Measurements from ENCODE around the gene CWC22.
A peak's percentile ranks its signal among the peaks of the same experiment; 100 is the strongest.

Gene CWC22

DNA sequence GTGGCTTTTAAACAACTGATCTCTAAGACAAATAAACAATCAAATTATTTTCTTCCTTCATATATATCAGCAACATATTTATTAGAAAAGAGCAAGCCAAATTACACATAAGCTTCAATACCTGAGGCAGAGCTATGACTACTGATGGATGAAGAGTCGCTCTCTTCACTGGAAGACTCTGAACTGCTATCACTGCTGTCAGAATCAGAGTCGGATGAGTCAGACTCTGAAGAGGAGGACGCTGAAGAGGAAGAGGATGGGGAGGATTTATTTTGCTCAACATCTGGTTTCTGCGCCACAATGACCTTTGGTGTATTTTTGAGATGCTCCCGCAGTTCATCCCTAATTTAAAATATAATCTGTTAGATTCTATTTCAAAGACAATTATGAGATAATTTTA lies 56.7 kb downstream of the CWC22 start:
- no peak overlapping the region for H3K27ac ChIP-seq
- TF ChIP-seq, protein P1, sequence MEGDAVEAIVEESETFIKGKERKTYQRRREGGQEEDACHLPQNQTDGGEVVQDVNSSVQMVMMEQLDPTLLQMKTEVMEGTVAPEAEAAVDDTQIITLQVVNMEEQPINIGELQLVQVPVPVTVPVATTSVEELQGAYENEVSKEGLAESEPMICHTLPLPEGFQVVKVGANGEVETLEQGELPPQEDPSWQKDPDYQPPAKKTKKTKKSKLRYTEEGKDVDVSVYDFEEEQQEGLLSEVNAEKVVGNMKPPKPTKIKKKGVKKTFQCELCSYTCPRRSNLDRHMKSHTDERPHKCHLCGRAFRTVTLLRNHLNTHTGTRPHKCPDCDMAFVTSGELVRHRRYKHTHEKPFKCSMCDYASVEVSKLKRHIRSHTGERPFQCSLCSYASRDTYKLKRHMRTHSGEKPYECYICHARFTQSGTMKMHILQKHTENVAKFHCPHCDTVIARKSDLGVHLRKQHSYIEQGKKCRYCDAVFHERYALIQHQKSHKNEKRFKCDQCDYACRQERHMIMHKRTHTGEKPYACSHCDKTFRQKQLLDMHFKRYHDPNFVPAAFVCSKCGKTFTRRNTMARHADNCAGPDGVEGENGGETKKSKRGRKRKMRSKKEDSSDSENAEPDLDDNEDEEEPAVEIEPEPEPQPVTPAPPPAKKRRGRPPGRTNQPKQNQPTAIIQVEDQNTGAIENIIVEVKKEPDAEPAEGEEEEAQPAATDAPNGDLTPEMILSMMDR (conservative IDR thresholded peaks at IDR 0.05), result no peak

DNA sequence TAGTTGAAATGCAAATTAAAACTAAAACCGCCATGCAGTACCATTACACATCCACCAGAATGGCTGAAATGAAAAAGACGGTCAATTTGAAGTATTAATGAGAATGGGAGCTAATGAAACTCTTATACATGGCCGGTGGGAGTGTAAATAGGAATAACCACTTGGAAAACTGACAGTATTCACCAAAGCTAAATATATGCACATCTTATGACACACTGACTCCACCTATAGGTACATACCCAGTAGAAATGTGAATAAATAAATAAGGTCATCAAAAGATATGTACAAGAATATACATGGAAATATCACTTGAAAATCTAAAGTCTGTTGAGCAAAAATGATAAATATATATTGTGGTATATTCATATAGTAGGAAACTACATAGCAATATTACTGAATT lies 57.7 kb downstream of the CWC22 start:
- H3K27ac ChIP-seq, result no peak overlapping the region
- no peak for TF ChIP-seq ZFX (IDR thresholded peaks at IDR 0.05)
- TF ChIP-seq, protein P1 (conservative IDR thresholded peaks at IDR 0.05), result no peak

DNA sequence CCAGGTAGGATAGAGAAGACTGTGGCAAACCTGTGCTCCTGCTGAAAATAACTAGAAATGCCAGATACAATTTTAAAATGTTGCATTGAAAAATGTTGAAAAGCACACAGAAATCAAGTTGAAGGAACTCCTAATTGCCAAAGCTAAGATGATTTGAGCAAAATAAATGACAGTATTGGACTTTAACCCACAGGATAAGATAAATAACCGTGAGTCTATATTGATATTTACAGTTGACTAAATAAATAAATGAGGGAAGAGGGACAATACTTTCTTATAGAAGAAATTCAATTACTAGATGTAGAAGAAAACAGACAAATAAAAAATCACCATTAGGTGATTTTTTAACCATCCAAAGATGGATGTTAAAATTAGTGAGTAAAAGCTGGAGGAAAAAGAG lies 59.0 kb downstream of the CWC22 start:
- no peak overlapping the region for H3K27ac ChIP-seq

DNA sequence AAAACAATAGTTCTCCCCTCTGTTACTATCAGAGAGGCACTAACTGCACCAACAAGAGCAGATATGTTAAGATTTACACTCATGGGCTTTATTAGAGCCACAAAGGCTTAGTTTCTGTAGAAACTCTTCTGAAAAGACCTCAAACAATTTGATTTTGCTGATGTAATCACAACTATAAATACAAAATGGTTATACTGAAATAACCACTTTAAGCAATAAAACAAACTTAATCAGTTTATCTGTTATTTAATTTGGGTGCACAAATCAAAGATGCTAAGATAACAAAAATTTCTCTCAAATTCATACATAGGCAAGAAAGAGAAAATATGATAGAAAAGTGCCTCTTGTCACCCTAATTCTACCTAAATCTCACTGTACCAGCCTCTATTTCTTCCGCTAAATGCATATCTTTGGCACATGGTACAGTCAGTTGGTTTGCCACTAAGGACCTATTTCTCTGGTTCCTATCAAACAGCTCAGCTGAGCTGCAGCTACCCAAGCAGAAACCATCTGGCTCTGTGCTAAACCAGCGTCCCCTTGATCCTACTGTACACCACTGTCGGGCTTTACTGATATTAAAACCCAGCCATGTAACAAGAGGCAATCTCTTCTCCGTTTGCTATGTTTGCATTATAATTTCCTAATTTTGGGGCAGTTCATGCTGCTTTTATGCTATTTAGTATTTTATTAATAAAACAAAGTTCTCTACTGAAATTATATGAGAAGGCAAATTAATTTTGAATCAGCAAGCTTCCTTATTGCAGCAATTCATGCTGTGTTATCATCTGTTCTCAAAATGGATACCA lies 60.1 kb downstream of the CWC22 start:
- TF ChIP-seq, protein P1 (conservative IDR thresholded peaks at IDR 0.05), result no peak
- no peak for TF ChIP-seq ZFX (IDR thresholded peaks at IDR 0.05)
- H3K27ac ChIP-seq, result no peak overlapping the region

More for the DNA sequence above, 59.0 kb downstream of the CWC22 start:
- TF ChIP-seq, protein P1 (conservative IDR thresholded peaks at IDR 0.05), result no peak
- no peak for TF ChIP-seq ZFX (IDR thresholded peaks at IDR 0.05)

DNA sequence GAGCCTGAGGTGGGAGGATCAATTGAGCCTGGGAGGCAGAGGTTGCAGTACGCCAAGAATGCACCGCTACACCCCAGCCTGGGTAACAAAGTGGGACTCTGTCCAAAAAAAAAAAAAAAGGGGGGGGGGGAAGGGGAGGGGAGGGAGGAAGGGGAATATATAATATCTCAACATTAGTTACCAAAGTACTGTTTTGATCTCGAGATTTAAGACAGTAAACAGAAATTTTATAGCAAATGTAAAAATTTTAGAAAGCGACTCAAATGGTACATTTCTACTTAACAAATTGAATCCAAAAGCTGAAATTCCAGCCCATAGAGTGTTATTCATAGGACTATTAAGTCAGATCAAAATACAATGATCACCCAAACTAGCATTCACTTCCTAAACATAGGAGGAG lies 60.8 kb downstream of the CWC22 start:
- TF ChIP-seq, protein P1 (conservative IDR thresholded peaks at IDR 0.05), result no peak
- no peak for TF ChIP-seq ZFX (IDR thresholded peaks at IDR 0.05)
- H3K27ac ChIP-seq, result no peak overlapping the region

DNA sequence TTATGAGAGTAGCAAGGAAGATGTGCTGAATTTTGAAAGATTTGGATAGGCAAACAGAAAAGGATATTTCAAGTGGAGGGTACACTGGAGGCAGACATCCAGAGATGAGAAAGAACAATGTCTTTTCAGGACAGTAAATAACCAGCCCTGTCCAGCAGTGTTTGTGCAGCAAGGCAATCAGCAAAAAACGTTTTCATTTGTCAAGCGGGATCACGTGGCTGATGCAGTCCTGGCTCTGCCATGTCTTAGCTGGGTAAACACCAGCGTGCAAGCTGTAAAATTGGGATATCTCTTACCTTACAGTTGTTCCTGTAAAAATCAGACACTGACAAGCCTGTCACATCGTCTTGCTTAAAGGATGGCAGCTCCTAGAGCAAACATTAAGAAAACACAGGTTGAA lies 67.8 kb downstream of the CWC22 start:
- TF ChIP-seq, protein P1 (conservative IDR thresholded peaks at IDR 0.05), result no peak
- no peak for TF ChIP-seq ZFX (IDR thresholded peaks at IDR 0.05)
- peak overlapping the region; percentile 70 for H3K27ac ChIP-seq

DNA sequence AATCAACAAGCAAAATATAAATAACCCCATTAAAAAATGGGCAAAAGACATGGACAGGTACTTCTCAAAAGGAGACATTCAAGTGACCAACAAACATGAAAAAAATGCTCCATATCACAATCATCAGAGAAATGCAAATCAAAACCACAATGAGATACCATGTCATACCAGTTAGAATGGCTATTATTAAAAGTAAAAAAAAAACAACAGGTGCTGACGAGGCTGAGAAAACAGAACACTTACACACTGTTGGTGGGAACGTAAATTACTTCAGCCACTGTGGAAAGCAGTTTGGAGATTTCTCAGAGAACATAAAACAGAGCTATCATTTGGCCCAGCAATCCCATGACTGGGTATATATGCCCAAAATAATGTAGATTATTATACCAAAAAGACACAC lies 69.1 kb downstream of the CWC22 start:
- H3K27ac ChIP-seq, result no peak overlapping the region
- TF ChIP-seq, protein P1 (conservative IDR thresholded peaks at IDR 0.05), result no peak
- no peak for TF ChIP-seq ZFX (IDR thresholded peaks at IDR 0.05)
